DOHH2 (cell line): ENCODE data around the gene PLA2G4F.

Source experiments
- CTCF ChIP-seq: fragments of 200-600 bp; sonication (generic); IDR thresholded peaks from one replicate; pipeline ENCODE4 v1.5.1; 2014; ENCODE audit warnings: antibody characterized with exemption, mild to moderate bottlenecking, low read depth, low read length; ENCODE audit not compliant: poor library complexity, severe bottlenecking
- EZH2phosphoT487 ChIP-seq: fragments of 200-600 bp; sonication (generic); IDR thresholded peaks from 2 replicates; pipeline ENCODE4 v1.6.1; 2017; ENCODE audit warnings: borderline replicate concordance, mild to moderate bottlenecking, antibody characterized with exemption, low read length, moderate library complexity, mixed read lengths

- TF ChIP-seq CTCF (no peak), EZH2phosphoT487 (no peak)
Measured at GRCh38 chr15:42190370-42190769, 33.9 kb upstream of the PLA2G4F start.
